Spleen (tissue), 7 donors: ENCODE data around the gene KIAA0319L.

Experiments used
- CTCF ChIP-seq, 11 experiments: fragments of 200-600 bp in 7 of 11; fragments of 450-650 bp in 4 of 11; sonication (generic) in 4 of 11; IDR thresholded peaks in 8 of 11; conservative IDR thresholded peaks in 3 of 11; 1 replicate in 7 of 11; 2 replicates in 4 of 11; pipeline versions ENCODE4 v1.4.0 to v1.8.0; 2016 to 2021; ENCODE audit warnings: antibody characterized with exemption in 11 of 11, inconsistent platforms in 4 of 11, mild to moderate bottlenecking in 1 of 11
- POLR2A ChIP-seq, 3 donors: fragments of 450-650 bp; IDR thresholded peaks; one replicate each; pipeline ENCODE4 v1.5.1; 2017; ENCODE audit warnings: antibody characterized with exemption in 3 of 3, mild to moderate bottlenecking in 1 of 3
- donor health status: DM: no; HTN: no; CAD: no; lungs with moderate emphysema.
- donor health status: DM: no; HTN: no; CAD: no.
- donor health status: DM: no; HTN: no; CAD: no.

GRCh38 chr1:35533586-35533985, 23.6 kb downstream of the KIAA0319L start:
- TF ChIP-seq CTCF (IDR thresholded peaks at IDR 0.05 in 8 of 11, conservative IDR thresholded peaks at IDR 0.05 in 3 of 11): no peak
- no peak for TF ChIP-seq POLR2A (IDR thresholded peaks at IDR 0.05)
